ENCODE measurements around the gene RRP36.

- TF ChIP-seq POLR2AphosphoS5 (IDR thresholded peaks at IDR 0.05; ENCODE audit: borderline replicate concordance, low read depth, low read length), result no peak
- TF ChIP-seq EZH2 (IDR thresholded peaks at IDR 0.05), result no peak
- no peak for TF ChIP-seq FOXP2 (optimal IDR thresholded peaks at IDR 0.05; ENCODE audit: control extremely low read depth, extremely low read length, insufficient read depth)
Observed at GRCh38 chr6:43029120-43029519, 7.7 kb downstream of the RRP36 start.

Measured in SK-N-MC (cell line).